Transverse colon (tissue), 4 donors: ENCODE measurements around the gene TOP1. TPM values are rescaled to one million over a fixed set of nuclear protein-coding genes. Genes with fewer than 3 reads are reported as not detected.

Source experiments
- DNase-seq: peaks from one replicate; pipeline ENCODE4 v3.0.0-alpha.2; 2019
- H3K27ac ChIP-seq, 4 donors: fragments of 200-600 bp; sonication (generic); 2 replicates each; pipeline ENCODE4 v1.5.1; 2016 to 2018; ENCODE audit warnings: inconsistent platforms in 4 of 4
- H3K27me3 ChIP-seq: fragments of 200-600 bp; sonication (generic); 2 replicates; pipeline ENCODE4 v1.5.1; 2017; ENCODE audit warnings: inconsistent platforms
- H3K36me3 ChIP-seq, 4 donors: fragments of 200-600 bp; sonication (generic); 2 replicates each; pipeline ENCODE4 v1.5.1; 2017 to 2019; ENCODE audit warnings: inconsistent platforms in 4 of 4
- H3K4me1 ChIP-seq, 4 donors: fragments of 200-600 bp; sonication (generic); 2 replicates each; pipeline ENCODE4 v1.5.1; 2017 to 2020; ENCODE audit warnings: inconsistent platforms in 4 of 4
- H3K4me3 ChIP-seq, 4 donors: fragments of 200-600 bp; sonication (generic); 1 replicate in 1 of 4; 2 replicates in 3 of 4; pipeline versions ENCODE4 v1.5.1 to v1.6.1; 2017 to 2019; ENCODE audit warnings: inconsistent platforms in 4 of 4
- H3K9me3 ChIP-seq, 2 donors: fragments of 200-600 bp; sonication (generic); 2 replicates each; pipeline ENCODE4 v1.5.1; 2017 to 2019; ENCODE audit warnings: inconsistent platforms in 2 of 2
- CTCF ChIP-seq, 5 experiments: fragments of 200-600 bp in 3 of 5; fragments of 450-650 bp in 2 of 5; sonication (generic) in 3 of 5; IDR thresholded peaks; 1 replicate in 2 of 5; 2 replicates in 3 of 5; pipeline ENCODE4 v1.5.1; 2016 to 2017; ENCODE audit warnings: antibody characterized with exemption in 5 of 5, inconsistent platforms in 3 of 5, mild to moderate bottlenecking in 2 of 5, moderate library complexity in 1 of 5
- EP300 ChIP-seq: sonication (generic); formaldehyde crosslinking; IDR thresholded peaks from one replicate; pipeline ENCODE4 v1.6.1; 2017; ENCODE audit warnings: antibody characterized with exemption, low read depth
- POLR2A ChIP-seq: fragments of 450-650 bp; IDR thresholded peaks from one replicate; pipeline ENCODE4 v1.6.1; 2016; ENCODE audit warnings: antibody characterized with exemption, mild to moderate bottlenecking, moderate library complexity
- POLR2AphosphoS5 ChIP-seq, 3 donors: sonication (generic); formaldehyde crosslinking; IDR thresholded peaks; one replicate each; pipeline ENCODE4 v1.6.1; 2016; ENCODE audit warnings: antibody characterized with exemption in 3 of 3
- WGBS, 2 donors: methylation state at CpG; one replicate each; pipeline ENCODE4 v1.1.5; 2018; ENCODE audit warnings: low coverage in 1 of 2; 5-methylcytosine and 5-hydroxymethylcytosine counted together
- in situ Hi-C, 4 donors: fragments of 200-750 bp; cut with MboI; loops; one replicate each; pipeline versions ENCODE4 v1.15.0 to v1.15.1; 2017; ENCODE audit warnings: low sequenced_read_pairs in 3 of 4, low pct_ligation_motif_present in 1 of 4, low pct_unique_long_range_greater_than_20kb in 1 of 4
- intact Hi-C: fragments of 100-400 bp; cut with DNase I; formaldehyde crosslinking; loops from one replicate; pipeline ENCODE4 v1.15.1; 2023; ENCODE audit warnings: low total_unique reads
- total RNA-seq, 4 donors: library from RNA; depleted of rRNA; stranded (reverse); fragments of >200 nt; gene quantifications; one replicate each; pipeline ENCODE4 v1.1.0, GENCODE V29; 2016

Gene TOP1
- total RNA-seq, 4 donors from 2014 or later = 29.6 to 52.3 (median 36.9) TPM

GRCh38 chr20:41065716-41066115 lies 37.1 kb downstream of the TOP1 start:
- Histone ChIP-seq H3K4me1 (peaks cover 0 to 35% (median 3%) of the 10 kb centered on the region in 4 donors), H3K27me3 (no peaks in the 10 kb centered on the region), H3K36me3 (peaks cover 0 to 25% (median 2%) of the 10 kb centered on the region in 4 donors), H3K9me3 (no peaks in the 10 kb centered on the region), H3K27ac (no peak overlapping the region), H3K4me3 (no peak overlapping the region)
- no peak for TF ChIP-seq CTCF (IDR thresholded peaks at IDR 0.05)
- no peak for TF ChIP-seq EP300
- TF ChIP-seq POLR2AphosphoS5 (IDR thresholded peaks at IDR 0.05) = no peak
- TF ChIP-seq POLR2A = no peak
- DNase-seq = no peak
- 64 to 75% methylated on average over 2 to 3 of the region's 3 CpGs for WGBS, 2 donors
- intact Hi-C loops = no loop called here
- in situ Hi-C loops = no loop called here

GRCh38 chr20:41068806-41069205 lies 40.2 kb downstream of the TOP1 start:
- peaks cover 0 to 8% (median 0%) of the 10 kb centered on the region in 4 donors for H3K36me3 ChIP-seq
- no peak for DNase-seq
- no peaks in the 10 kb centered on the region for H3K27me3 ChIP-seq
- no peaks in the 10 kb centered on the region for H3K9me3 ChIP-seq
- TF ChIP-seq POLR2A (no peak), EP300 (no peak), POLR2AphosphoS5 (IDR thresholded peaks at IDR 0.05) (no peak), CTCF (IDR thresholded peaks at IDR 0.05) (no peak)
- in situ Hi-C loops (no loop called here), intact Hi-C loops (no loop called here)
- WGBS, 2 donors = 85 to 86% methylated on average over 3 of the region's 3 CpGs
- H3K4me3 ChIP-seq = no peak overlapping the region
- H3K4me1 ChIP-seq = peaks cover 9 to 60% (median 20%) of the 10 kb centered on the region in 4 donors
- H3K27ac ChIP-seq = no peak overlapping the region

GRCh38 chr20:41072190-41072863 lies 43.7 kb downstream of the TOP1 start:
- peaks cover 0 to 11% (median 0%) of the 10 kb centered on the region in 4 donors for H3K36me3 ChIP-seq
- no peaks in the 10 kb centered on the region for H3K9me3 ChIP-seq
- DNase-seq = no peak
- no peak overlapping the region for H3K4me3 ChIP-seq
- TF ChIP-seq POLR2A (no peak), POLR2AphosphoS5 (IDR thresholded peaks at IDR 0.05) (no peak), EP300 (no peak), CTCF (IDR thresholded peaks at IDR 0.05) (no peak)
- WGBS, 2 donors = 58% methylated on average over 3 of the region's 3 CpGs; no CpG with 5 or more reads in 1 of the 2 donors
- intact Hi-C loops (no loop called here), in situ Hi-C loops (no loop called here)
- peaks cover 12 to 66% (median 36%) of the 10 kb centered on the region in 4 donors for H3K4me1 ChIP-seq
- peak overlapping the region; percentile 8 to 47 (median 26) for H3K27ac ChIP-seq
- no peaks in the 10 kb centered on the region for H3K27me3 ChIP-seq

- Histone ChIP-seq H3K4me1 (peaks cover 12 to 68% (median 36%) of the 10 kb centered on the region in 4 donors), H3K27me3 (no peaks in the 10 kb centered on the region), H3K27ac (peak overlapping the region; percentile 5 to 47 (median 26)), H3K4me3 (no peak overlapping the region), H3K36me3 (peaks cover 0 to 15% (median 0%) of the 10 kb centered on the region in 4 donors), H3K9me3 (no peaks in the 10 kb centered on the region)
- in situ Hi-C loops (no loop called here), intact Hi-C loops (no loop called here)
- DNase-seq = no peak
- TF ChIP-seq POLR2A (no peak), POLR2AphosphoS5 (IDR thresholded peaks at IDR 0.05) (no peak), EP300 (no peak), CTCF (IDR thresholded peaks at IDR 0.05) (no peak)
- WGBS, 2 donors = 50 to 53% methylated on average over 3 of the region's 3 CpGs
These were observed 44.3 kb downstream of the TOP1 start for GRCh38 chr20:41072915-41073314.
